Vagina (tissue), 2 donors: ENCODE measurements around the gene ST6GALNAC3.

ENCODE experiments used
- POLR2AphosphoS5 ChIP-seq, 2 donors: sonication (generic); formaldehyde crosslinking; IDR thresholded peaks; one replicate each; pipeline ENCODE4 v1.9.0; 2017; ENCODE audit warnings: antibody characterized with exemption in 2 of 2, mild to moderate bottlenecking in 2 of 2, low read depth in 1 of 2; ENCODE audit not compliant: insufficient read depth in 1 of 2
- TF ChIP-seq, protein P1 (sequence below), 3 experiments: fragments of 450-650 bp in 2 of 3; fragments of 200-600 bp in 1 of 3; sonication (generic) in 1 of 3; IDR thresholded peaks; one replicate each; pipeline ENCODE4 v1.5.1; 2017 to 2019; ENCODE audit warnings: antibody characterized with exemption in 3 of 3, mild to moderate bottlenecking in 2 of 3, moderate library complexity in 2 of 3

DNA sequence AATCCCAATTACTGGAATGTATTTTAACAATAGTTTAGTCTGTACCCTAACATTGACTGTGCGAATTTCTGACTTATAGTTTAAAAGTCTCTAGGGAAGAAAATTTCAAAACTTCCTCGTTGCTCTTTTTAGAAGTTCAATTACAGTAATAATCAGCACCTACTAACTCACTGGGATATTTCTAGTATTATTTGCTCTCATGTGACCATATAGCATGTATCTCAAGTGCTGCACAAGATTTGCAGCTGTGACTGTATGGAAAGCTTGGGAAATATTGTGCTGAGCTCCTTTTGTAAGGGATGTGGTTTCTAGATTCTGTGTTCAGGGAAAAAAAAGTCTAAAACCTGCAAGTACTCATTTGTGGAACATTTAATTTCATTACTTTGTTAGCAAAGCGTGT is 153.1 kb downstream of the ST6GALNAC3 start:
- TF ChIP-seq, protein P1, sequence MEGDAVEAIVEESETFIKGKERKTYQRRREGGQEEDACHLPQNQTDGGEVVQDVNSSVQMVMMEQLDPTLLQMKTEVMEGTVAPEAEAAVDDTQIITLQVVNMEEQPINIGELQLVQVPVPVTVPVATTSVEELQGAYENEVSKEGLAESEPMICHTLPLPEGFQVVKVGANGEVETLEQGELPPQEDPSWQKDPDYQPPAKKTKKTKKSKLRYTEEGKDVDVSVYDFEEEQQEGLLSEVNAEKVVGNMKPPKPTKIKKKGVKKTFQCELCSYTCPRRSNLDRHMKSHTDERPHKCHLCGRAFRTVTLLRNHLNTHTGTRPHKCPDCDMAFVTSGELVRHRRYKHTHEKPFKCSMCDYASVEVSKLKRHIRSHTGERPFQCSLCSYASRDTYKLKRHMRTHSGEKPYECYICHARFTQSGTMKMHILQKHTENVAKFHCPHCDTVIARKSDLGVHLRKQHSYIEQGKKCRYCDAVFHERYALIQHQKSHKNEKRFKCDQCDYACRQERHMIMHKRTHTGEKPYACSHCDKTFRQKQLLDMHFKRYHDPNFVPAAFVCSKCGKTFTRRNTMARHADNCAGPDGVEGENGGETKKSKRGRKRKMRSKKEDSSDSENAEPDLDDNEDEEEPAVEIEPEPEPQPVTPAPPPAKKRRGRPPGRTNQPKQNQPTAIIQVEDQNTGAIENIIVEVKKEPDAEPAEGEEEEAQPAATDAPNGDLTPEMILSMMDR (IDR thresholded peaks at IDR 0.05): no peak
- no peak for TF ChIP-seq POLR2AphosphoS5 (IDR thresholded peaks at IDR 0.05; ENCODE audit: insufficient read depth in 1 of 2, low read depth in 1 of 2)
